Islet precursor cell (in vitro differentiated cells): ENCODE results near the gene ACSF3.
"Not testable (repeated sequence)": the region's sequence is repeated elsewhere in the genome, so short reads cannot be mapped to it uniquely, and the experiment has no call there.

Experiments used
- DNase-seq: peaks from one replicate; pipeline ENCODE4 v3.0.0-alpha.2; 2018

The ACSF3 gene

DNA sequence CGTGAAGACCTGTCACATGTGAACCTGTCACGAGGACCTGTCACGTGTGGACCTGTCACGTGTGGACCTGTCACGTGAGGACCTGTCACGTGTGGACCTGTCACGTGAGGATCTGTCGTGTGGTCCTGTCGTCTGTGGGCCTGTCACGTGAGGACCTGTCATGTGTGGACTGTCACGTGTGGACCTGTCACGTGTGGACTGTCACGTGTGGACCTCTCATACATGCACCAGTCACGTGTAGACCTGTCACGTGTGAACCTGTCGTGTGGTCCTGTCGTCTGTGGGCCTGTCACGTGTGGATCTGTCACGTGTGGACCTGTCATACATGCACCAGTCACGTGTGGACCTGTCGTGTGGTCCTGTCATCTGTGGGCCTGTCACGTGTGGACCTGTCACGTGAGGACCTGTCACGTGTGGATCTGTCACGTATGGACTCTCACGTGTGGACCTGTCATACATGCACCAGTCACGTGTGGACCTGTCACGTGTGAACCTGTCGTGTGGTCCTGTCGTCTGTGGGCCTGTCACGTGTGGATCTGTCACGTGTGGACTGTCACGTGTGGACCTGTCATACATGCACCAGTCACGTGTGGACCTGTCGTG is 19.5 kb upstream of the ACSF3 start:
- not testable (repeated sequence) for DNase-seq

DNA sequence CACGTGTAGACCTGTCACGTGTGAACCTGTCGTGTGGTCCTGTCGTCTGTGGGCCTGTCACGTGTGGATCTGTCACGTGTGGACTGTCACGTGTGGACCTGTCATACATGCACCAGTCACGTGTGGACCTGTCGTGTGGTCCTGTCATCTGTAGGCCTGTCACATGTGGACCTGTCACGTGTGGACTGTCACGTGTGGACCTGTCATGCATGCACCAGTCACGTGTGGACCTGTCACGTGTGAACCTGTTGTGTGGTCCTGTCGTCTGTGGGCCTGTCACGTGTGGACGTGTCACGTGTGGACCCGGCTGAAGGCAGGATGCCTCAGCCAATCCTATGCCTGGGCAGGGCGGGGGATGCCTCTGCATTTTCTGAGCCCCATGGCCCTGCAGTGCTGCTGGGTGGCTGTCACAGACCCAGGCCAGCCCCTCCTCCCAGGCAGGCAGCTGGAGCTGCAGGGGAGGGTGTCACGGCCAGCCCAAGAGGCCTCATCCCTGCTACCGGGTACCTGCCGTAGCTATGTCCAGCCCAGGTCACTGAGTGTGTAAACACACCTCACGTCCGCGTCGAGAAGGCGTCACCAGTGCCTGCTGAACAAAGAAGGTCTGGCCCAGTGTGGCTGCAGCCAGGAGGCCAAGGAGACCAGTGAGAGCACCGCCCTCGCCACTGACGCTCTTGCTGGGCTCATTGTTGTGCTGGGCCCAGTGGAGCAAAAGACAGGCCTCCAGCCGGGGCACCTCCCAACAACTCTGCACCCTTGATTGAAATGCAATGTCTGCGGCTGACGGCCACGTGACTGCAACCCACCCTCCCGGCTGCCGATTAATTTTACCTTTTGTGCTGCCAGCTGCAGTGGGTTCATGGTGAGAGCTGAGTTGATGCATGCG is 18.6 kb upstream of the ACSF3 start:
- no peak for DNase-seq

- no peak for DNase-seq
Measured at GRCh38 chr16:89076159-89076558, 17.5 kb upstream of the ACSF3 start.

GRCh38 chr16:89077076-89077475 is 16.6 kb upstream of the ACSF3 start:
- DNase-seq = no peak

GRCh38 chr16:89078172-89078571 is 15.5 kb upstream of the ACSF3 start:
- no peak for DNase-seq

GRCh38 chr16:89079434-89079980 is 14.1 kb upstream of the ACSF3 start:
- DNase-seq = no peak

- DNase-seq = no peak
Measured at GRCh38 chr16:89080196-89080853, 13.3 kb upstream of the ACSF3 start.

DNA sequence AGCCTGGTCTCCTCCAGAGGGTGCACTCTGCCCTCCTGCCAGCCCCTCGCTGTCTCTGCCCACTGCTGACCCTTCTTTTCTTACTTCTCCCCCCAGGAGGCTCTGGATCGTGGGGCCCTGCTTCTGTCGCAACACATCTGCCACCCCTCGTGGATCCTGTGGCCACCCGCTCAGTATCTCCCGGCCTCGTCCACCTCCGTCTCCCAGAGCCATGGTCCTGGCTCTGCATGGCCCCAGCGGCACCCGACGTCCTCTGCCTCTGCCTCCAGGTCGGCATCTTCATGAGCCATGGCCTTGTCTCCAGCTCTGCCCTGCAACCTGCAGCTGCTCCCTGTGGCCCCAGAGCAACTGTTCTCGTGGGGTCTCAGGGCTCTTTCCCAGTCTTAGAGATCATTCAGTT is 12.1 kb upstream of the ACSF3 start:
- DNase-seq = no peak

DNA sequence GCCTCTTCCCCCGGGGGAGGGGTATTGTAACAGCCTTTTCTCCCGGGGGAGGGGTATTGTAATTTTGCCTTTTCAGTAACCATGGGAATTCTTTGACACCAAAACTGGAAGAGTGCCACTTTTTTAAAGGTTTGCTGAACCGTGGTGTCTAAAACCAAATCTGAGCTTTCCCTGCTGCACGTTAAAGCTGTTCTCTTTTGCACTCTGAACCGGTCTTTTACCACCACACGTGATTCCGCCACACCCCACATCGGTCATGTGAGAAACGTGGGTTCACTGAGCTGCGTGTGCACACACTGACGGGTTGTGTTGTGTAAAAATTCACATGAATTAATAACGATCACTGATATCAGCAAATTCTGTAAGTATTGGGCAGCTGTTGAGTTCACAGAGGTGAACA is 9.2 kb upstream of the ACSF3 start:
- DNase-seq = no peak

- DNase-seq = no peak
Measured at GRCh38 chr16:89084814-89085612, 8.6 kb upstream of the ACSF3 start.

DNA sequence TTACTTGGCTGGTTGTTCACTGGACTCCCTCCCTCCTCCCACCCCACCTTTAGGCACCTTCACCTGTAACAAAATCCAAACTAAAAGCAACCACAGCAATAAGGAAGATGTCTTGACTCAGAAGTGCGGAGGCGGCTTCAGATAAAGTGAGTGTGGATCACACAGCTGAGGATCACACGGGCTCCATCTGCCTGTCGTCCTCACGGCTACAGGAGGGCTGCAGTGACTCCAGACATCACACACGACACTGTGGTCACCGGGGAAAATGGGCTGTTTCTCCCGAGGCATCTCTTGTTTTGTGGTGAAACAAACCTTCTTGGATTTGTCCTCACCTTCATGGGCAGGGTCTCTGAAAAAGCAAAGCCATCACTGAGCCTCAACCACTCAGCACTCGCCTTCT is 7.9 kb upstream of the ACSF3 start:
- DNase-seq = no peak

- DNase-seq = no peak
Measured at GRCh38 chr16:89087922-89088497, 5.6 kb upstream of the ACSF3 start.

DNA sequence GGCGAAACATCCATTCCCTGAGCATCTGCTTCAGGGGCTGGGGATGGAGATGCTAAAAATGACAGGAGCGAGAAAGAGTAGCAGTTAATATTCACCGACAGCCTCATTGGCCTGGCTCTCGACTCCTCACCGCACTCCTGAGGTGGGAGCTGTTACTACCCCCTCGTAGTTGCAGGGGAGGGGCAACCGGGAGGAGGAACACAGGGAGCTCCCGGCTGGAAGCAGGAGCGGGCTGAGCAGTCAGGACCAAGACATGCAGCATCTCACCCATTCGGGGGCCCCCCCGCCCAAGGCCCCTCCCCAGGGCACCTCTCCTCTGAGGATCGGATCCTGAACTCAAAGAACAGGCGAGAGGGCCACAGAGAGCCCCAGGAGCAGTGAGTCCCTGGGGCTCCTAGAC is 4.5 kb upstream of the ACSF3 start:
- DNase-seq = no peak

DNA sequence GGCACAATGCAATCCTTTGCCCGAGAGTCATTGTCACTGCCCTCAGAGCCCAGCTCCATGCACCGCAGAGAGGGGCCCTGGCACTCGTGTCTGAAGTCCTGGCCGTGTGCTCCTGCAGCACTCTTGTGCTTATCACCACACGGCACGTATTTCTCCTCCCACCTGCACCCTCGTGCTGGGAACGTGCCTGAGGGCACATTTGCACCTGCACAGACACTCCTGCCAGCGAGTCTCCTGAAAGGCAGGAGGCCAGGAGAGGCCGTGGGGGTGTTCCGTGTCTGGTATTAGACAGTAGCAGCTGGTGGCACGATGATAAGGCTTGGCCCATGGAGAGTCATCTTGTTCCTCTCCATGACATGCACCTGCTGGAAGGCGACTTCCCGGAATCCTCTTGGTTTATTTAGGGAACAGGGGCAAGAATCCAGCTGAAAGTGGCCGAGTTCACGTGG is 3.4 kb upstream of the ACSF3 start:
- DNase-seq = no peak

GRCh38 chr16:89090669-89091426 is 2.8 kb upstream of the ACSF3 start:
- no peak for DNase-seq

- DNase-seq = no peak
Measured at GRCh38 chr16:89092013-89092412, 1.6 kb upstream of the ACSF3 start.

DNA sequence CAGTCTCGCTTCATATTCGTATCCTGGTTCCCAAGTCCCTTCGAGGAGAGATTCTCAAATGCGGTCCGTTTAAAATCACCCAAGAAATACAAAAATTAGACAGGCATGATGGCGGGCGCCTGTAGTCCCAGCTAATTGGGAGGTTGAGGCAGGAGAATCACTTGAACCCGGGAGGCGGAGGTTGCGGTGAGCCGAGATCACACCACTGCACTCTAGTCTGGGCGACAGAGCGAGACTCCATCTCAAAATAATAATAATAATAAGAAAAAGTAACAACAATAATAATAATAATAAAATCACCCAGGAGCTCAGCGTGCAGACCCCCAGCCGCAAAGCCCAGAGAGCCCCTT is 425 bp upstream of the ACSF3 start:
- not testable (repeated sequence) for DNase-seq

DNA sequence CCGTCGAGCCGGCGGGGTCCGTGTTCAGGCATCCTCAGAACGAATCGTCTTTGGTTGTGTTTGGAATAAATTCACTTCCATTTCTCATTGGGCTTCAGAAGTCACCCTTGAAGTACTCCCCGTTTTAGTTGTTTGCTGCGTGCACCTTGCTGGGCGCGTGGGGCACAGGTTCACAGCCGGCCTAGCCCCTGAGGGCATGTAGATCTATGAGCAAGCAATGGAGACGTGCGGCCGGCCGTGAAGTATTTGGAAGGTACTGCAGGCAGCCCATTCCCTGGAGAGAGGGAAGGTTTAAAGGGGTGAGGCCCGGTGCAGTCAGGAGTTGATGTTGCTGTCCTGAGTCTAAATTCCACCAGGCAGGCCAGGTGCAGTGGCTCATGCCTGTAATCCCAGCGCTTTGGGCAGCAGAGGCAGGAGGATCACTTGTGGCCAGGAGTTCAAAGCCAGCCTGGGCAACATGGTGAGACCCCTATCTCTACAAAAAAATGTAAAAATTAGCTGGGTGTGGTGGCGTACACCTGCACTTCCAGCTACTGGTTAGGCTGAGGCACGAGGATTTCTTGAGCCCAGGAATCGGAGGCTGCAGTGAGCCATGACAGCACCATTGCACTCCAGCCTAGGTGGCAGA is 714 bp downstream of the ACSF3 start:
- peak; percentile 72 for DNase-seq

DNA sequence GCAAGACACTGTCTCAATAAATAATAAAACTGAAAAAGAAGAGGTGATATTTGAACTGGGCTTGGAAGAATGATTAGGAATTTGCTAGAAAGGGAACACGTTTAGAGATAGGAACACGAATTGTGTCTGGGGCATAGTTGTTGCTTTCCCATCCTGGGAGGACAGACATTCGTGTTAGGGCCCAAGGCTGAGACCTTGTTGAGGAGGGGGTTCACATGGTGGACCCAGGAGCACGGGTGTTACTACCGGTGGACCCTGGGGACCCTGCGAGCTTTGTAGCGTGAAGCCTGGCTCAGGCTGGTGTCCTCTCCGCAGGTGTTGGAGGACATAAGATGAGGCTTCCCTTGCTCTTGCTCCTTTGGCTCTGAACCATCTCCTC is 1.2 kb downstream of the ACSF3 start:
- DNase-seq = no peak

DNA sequence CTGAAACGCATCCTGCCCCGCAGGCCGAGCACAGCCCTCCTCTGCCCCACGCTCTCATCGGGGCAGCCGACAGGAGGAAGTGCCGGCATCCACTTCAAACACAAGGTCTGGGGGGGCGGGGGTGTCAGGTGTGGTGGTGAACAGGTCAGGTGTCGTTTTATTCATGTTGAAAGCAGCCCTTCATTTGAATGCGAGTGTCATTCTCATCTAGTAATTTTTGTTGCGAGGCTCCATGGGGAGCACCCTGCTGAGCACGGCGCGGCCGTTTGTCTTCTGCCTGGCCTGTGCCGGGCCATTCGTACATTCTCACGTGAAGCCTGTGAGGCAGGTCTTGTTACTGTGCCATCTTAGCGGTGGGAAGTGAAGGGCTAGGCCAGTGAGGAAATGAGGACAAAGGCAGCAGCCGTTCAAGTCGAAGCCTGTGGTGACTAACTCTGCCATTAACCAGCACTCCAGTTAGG is 1.9 kb downstream of the ACSF3 start:
- no peak for DNase-seq

GRCh38 chr16:89096042-89096717 is 2.5 kb downstream of the ACSF3 start:
- no peak for DNase-seq
